ENCODE results near the gene GNPTG.

The GNPTG gene

DNA sequence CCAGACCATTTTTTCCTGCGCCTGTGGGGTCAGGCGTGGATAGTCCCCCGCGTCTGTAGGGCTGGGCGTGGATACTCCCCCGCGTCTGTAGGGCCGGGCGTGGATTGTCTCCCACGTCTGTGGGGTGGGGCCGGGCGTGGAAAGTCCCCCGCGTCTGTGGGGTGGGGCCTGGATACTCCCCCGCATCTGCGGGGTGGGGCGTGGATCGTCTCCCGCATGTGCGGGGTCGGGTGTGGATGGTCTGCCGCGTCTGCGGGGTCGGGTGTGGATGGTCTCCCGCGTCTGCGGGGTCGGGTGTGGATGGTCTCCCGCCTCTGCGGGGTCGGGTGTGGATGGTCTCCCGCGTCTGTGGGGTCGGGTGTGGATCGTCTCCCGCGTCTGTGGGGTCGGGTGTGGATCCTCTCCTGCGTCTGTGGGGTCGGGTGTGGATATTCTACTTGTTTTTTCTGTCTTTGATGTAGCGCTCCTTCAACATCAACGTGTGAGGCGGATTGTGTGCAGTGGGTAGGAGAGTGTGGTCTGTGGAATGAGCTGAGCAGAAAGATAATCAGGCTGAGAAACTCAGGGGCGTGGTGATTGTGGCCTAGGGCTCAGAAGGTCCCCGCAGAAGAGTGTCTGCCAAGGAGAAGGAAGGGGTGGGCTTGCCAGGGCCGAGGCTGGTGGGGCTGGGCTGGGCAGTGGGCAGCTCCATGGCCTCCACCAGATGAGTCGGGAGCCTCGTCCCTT, 3.2 kb downstream of the GNPTG start:
- Mint-ChIP-seq H3K27ac (peak overlapping the region; percentile 70), H3K27me3 (no peaks in the 10 kb centered on the region), H3K36me3 (peaks cover 3% of the 10 kb centered on the region), H3K4me3 (no peak overlapping the region), H3K9me3 (no peaks in the 10 kb centered on the region), H3K4me1 (peaks cover 30% of the 10 kb centered on the region)
- DNase-seq (ENCODE audit: low spot score in 2 of 2): no peak
- no peak for ATAC-seq (ENCODE audit: low read depth)

DNA sequence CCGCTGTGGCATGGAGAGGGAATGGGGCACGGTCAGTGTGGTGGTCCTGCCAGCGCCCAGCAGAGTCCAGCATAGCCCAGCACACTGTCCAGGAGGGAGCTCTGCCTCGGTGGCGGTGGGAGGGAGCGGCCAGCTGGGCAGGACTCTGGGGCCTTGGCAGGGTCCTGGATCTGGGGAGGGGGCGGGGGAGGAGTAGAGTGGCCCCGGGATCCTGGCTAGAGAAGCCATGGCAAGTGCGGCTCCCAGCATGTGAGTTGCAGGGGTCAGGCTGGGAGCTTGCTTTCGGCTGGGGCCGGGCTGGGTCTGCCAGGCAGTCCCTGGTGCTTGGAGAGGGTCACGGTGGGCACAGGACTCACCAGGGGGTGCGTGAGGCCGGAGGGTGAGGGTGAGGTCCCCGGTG, 3.9 kb downstream of the GNPTG start:
- Mint-ChIP-seq H3K27me3 (no peaks in the 10 kb centered on the region), H3K4me1 (peaks cover 25% of the 10 kb centered on the region), H3K36me3 (peaks cover 4% of the 10 kb centered on the region), H3K4me3 (no peak overlapping the region), H3K9me3 (no peaks in the 10 kb centered on the region), H3K27ac (peak overlapping the region; percentile 70)
- ATAC-seq (ENCODE audit: low read depth) (no peak), DNase-seq (ENCODE audit: low spot score in 2 of 2) (no peak)

DNA sequence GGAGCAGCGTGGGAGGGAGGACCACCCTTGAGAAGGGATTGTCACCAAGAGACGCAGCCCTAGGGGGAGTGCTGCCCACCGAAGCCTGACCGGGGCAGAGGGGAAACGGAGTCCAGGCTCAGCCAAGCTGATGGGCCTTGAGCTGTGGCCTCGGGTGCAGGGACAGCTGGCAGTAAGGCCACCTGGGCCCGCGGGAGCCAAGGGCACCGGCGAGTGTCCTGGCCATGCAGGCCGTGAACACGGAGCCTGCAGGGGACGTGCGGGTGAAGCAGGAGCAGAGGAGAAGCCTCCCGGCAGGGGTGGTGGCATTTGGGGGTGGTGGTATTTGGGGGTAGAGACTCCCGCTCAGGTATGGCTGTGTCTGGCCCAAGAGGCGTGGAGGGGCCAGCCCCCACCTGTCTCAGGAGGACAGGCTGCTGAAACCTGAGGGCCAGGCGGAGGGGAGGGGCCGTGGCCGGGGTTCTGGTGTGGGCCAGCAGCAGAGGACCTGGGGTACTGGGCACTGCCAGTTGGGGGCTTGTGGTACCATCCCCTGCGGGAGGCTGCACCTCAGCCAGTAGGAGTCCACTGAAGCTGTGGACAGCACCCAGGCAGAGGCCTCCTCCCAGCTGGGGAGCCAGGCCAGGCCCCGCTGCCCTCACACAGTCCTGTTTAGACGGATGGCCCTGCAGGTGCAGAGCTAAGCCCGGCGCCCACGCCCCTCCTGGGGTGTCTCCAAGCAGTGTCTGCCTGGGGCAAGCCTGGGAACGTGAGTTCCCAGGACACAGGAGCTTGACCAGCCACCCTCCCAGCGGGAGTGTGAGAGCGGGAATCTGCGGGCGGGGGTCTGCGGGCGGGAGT, 4.5 kb downstream of the GNPTG start:
- ATAC-seq (ENCODE audit: low read depth): no peak
- peaks cover 22% of the 10 kb centered on the region for H3K4me1 Mint-ChIP-seq

DNA sequence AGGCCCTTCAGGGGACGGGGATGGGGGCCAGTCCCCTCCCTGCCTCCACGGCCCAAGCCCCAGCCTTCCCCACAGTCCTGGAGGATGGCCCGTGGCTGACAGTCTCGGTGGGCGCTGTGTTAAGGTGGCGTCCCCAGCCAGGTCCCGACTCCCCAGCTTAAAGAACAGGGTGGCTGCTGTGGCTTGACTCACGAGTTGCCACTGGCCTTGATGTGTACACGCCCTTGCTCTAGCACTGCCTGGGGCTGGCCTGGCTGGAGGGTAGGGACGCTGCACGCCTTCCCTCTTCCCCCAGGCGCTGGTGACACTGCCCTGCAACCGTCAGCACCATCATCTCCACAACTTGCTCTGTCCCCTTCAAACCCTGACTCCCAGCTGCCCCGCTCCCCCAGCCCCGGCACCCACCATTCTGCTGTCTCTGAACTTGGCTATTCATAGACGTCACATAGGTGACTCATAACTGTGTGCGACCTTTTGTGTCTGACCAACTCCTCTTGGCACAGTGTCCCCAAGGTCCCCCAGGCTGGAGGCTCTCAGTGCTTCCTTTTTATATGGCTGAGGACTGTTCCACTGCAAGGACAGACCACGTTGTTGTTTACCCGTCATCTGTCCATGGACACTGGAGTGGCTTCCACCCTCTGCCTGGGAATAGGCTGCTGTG, 6.3 kb downstream of the GNPTG start:
- peaks cover 4% of the 10 kb centered on the region for H3K36me3 Mint-ChIP-seq
- no peak overlapping the region for H3K4me3 Mint-ChIP-seq
- ATAC-seq (ENCODE audit: low read depth) (no peak), DNase-seq (ENCODE audit: low spot score in 2 of 2) (no peak)
- peaks cover 20% of the 10 kb centered on the region for H3K4me1 Mint-ChIP-seq
- H3K9me3 Mint-ChIP-seq: no peaks in the 10 kb centered on the region
- no peaks in the 10 kb centered on the region for H3K27me3 Mint-ChIP-seq
- H3K27ac Mint-ChIP-seq: no peak overlapping the region

More for the DNA sequence above, 4.5 kb downstream of the GNPTG start:
- Mint-ChIP-seq H3K9me3 (no peaks in the 10 kb centered on the region), H3K27ac (peak overlapping the region; percentile 78), H3K27me3 (no peaks in the 10 kb centered on the region), H3K36me3 (peaks cover 4% of the 10 kb centered on the region), H3K4me3 (no peak overlapping the region)
- no peak for DNase-seq (ENCODE audit: low spot score in 2 of 2)

DNA sequence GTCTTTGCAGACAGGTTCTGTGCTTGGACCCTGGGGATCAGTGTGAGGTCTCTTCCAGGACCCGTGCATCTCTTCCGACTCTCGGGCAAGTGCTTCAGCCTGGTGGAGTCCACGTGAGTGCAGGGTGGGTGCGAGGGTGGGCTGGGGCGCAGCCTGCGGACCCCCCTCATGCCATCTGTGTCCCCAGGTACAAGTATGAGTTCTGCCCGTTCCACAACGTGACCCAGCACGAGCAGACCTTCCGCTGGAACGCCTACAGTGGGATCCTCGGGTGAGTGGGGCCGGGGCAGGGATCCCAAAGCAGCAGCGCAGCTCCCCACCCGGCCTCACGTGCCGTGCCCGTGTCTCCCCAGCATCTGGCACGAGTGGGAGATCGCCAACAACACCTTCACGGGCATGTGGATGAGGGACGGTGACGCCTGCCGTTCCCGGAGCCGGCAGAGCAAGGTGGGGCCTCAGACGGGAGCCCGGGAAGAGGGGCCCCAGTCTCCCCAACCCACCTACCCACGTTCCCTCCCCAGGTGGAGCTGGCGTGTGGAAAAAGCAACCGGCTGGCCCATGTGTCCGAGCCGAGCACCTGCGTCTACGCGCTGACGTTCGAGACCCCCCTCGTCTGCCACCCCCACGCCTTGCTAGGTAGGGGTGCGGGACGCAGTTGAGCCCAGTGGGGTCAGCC, 10.1 kb downstream of the GNPTG start:
- no peak overlapping the region for H3K4me3 Mint-ChIP-seq
- H3K36me3 Mint-ChIP-seq: peaks cover 8% of the 10 kb centered on the region

DNA sequence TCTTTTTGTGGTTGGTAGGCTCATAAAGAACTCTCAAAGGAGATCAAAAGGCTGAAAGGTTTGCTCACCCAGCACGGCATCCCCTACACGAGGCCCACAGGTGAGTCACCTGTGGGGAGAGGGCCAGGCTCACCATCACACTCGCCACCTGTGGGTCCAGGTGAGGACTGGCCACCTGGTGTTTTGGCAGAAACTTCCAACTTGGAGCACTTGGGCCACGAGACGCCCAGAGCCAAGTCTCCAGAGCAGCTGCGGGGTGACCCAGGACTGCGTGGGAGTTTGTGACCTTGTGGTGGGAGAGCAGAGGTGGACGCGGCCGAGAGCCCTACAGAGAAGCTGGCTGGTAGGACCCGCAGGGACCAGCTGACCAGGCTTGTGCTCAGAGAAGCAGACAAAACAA, 11.1 kb downstream of the GNPTG start:
- H3K27ac Mint-ChIP-seq: no peak overlapping the region
- H3K36me3 Mint-ChIP-seq: peaks cover 8% of the 10 kb centered on the region
- no peaks in the 10 kb centered on the region for H3K27me3 Mint-ChIP-seq
- no peak overlapping the region for H3K4me3 Mint-ChIP-seq
- no peak for DNase-seq (ENCODE audit: low spot score in 2 of 2)
- H3K4me1 Mint-ChIP-seq: peaks cover 7% of the 10 kb centered on the region
- ATAC-seq (ENCODE audit: low read depth): no peak
- no peaks in the 10 kb centered on the region for H3K9me3 Mint-ChIP-seq

More for the DNA sequence above, 10.1 kb downstream of the GNPTG start:
- ATAC-seq (ENCODE audit: low read depth): no peak
- DNase-seq (ENCODE audit: low spot score in 2 of 2): no peak
- Mint-ChIP-seq H3K4me1 (peaks cover 7% of the 10 kb centered on the region), H3K9me3 (no peaks in the 10 kb centered on the region), H3K27me3 (no peaks in the 10 kb centered on the region), H3K27ac (no peak overlapping the region)

DNA sequence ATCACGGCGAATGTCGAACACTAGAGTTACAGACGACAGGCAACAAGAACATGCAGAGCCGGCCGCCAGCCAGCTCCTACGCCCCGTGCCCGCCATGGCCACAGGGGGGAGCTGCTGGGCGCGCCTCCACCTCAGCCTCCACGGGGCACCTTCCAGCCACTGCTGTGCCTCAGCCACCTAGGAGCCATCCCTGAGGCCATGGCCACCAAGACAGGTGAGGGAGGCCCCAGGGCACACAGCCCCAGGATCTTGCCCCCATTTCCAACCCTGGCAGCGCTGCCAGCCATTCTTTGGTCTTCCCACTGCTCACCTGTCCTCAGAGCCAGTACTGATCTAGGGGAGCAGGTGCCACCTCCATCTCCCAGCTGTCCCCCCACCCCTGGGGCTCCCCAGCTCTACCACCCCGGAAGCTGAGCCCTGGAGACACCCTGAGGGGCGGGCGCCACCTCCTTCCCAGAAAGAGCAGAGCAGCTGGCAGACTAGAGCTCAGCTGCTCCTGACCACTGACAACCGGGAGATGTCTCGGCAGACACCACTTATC, 11.8 kb downstream of the GNPTG start:
- ATAC-seq (ENCODE audit: low read depth) (peak; percentile 99), DNase-seq (ENCODE audit: low spot score in 2 of 2) (peak; percentile 78 to 82)
- Mint-ChIP-seq H3K4me1 (peaks cover 4% of the 10 kb centered on the region), H3K27ac (no peak overlapping the region), H3K27me3 (no peaks in the 10 kb centered on the region), H3K4me3 (no peak overlapping the region), H3K9me3 (no peaks in the 10 kb centered on the region), H3K36me3 (peaks cover 7% of the 10 kb centered on the region)

DNA sequence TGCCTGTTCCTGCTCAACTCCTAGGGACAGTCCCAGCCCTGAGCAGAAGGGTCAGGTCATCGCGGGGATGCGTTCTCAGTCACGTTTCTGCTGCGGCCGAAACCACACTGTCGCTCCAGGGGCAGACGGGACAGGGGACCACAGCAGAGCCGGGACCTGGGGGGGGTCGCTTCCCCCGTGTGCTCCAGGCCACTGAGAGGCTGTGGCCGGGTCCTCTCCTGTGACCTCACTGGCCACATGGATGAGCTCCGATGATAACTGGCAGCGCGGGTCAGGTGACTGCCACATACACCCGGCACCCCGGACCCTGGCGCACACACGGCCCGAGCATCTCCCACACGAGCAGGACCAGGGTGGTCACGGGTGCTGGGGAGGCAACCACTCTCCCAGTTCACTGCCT, 12.8 kb downstream of the GNPTG start:
- H3K36me3 Mint-ChIP-seq: peaks cover 7% of the 10 kb centered on the region

DNA sequence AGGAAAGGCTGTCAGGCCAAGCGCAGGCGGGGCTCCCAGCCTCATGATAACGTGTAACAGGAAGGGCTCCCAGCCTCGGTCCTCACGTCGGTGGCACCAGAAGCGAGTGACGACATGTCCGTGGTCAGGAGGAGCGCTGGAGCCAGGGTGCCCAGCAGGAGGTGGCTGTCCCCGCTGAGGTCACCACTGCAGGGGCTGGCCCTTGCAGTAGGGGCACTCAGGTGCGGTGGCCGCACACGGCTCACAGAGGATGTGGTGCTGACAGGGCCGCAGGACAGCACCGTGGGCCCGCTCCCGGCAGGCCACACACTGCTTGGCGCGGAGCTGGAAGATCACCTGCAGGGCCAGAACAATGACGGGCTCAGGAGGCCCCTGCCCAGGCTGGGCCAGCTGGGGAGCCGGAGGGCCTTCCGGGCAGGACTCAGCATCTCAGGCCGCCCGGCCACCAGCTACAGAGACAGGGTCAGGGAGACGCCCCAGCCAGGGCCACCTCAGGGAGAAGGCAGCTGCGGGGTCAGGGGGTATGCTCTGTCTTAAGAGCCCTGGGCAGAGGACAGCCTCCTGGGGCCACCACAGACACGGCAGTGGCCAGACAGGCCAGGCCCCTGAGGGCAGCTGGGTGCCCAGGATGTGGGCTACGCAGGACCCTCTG, 14.5 kb downstream of the GNPTG start:
- DNase-seq (ENCODE audit: low spot score in 2 of 2) (no peak), ATAC-seq (ENCODE audit: low read depth) (no peak)
- Mint-ChIP-seq H3K9me3 (no peaks in the 10 kb centered on the region), H3K27ac (no peak overlapping the region), H3K4me1 (peaks cover 4% of the 10 kb centered on the region), H3K36me3 (peaks cover 5% of the 10 kb centered on the region), H3K27me3 (no peaks in the 10 kb centered on the region), H3K4me3 (no peak overlapping the region)

More for the DNA sequence above, 12.8 kb downstream of the GNPTG start:
- no peaks in the 10 kb centered on the region for H3K9me3 Mint-ChIP-seq
- ATAC-seq (ENCODE audit: low read depth) (no peak), DNase-seq (ENCODE audit: low spot score in 2 of 2) (no peak)
- H3K4me3 Mint-ChIP-seq: no peak overlapping the region
- H3K27me3 Mint-ChIP-seq: no peaks in the 10 kb centered on the region
- peaks cover 4% of the 10 kb centered on the region for H3K4me1 Mint-ChIP-seq
- H3K27ac Mint-ChIP-seq: no peak overlapping the region

DNA sequence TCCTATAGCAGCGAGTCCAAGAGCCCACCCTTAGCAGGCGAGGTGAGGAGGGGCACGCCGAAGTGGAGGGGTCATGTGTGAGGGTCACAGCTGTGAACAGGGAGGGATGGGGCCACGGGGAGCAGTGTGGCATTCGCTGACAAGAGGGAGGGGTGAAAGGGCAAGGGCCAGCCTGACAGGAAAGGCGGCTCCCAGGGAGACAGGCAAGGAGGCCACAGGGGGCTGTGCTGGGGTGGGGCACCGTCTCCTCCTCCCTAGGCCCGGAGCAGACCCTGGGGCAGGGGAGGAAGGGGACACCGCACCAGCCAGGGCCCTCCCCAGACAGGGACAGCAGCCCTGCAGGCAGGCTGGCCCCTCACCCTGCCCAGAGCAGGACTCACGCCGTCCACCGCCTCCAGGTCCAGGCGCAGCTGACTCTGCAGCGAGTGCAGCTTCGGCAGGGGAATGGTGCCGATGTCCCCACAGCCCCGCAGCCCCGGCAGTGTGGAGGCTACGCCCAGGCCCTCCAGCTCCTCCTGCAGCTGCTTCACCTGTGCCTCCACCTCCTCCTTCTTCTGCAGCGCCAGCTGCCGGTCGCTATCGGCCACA, 15.1 kb downstream of the GNPTG start:
- Mint-ChIP-seq H3K27ac (no peak overlapping the region), H3K27me3 (no peaks in the 10 kb centered on the region), H3K9me3 (no peaks in the 10 kb centered on the region), H3K36me3 (peaks cover 5% of the 10 kb centered on the region), H3K4me1 (peaks cover 4% of the 10 kb centered on the region), H3K4me3 (no peak overlapping the region)
- DNase-seq (ENCODE audit: low spot score in 2 of 2) (no peak), ATAC-seq (ENCODE audit: low read depth) (no peak)

DNA sequence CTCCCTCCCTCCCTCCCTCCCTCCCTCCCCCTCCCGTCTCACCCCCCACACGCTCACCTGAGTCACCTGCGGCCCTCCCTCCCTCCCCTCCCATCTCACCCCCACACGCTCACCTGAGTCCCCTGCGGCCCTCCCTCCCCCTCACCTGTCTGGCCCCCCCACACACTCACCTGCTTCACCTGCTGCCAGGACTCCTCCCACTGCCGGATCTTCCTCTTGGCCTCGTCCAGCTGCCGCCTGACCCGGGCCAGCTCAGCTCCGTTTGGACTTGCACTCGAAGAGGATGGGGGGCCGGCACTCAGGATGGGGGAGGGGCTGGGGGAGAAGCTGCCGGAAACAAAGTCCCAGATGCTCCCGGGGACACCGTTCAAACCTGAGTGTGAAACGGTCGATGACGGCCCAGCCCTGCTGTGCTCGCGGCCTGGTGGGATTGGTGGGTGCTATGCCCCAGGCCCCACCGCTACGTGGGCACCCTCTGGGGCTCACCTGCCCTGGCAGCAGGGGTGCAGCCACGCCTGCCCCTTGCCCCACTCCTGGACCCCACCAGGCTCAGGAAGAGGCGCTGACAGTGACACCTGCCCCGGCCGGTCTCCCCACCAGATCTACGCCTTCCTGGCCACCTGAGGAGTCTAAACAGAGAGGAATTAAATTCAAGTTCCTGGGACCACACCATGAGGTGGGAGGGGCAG, 15.9 kb downstream of the GNPTG start:
- Mint-ChIP-seq H3K4me3 (no peak overlapping the region), H3K27me3 (no peaks in the 10 kb centered on the region), H3K4me1 (peaks cover 4% of the 10 kb centered on the region), H3K27ac (no peak overlapping the region), H3K36me3 (peaks cover 5% of the 10 kb centered on the region), H3K9me3 (no peaks in the 10 kb centered on the region)
- ATAC-seq (ENCODE audit: low read depth): no peak
- no peak for DNase-seq (ENCODE audit: low spot score in 2 of 2)

DNA sequence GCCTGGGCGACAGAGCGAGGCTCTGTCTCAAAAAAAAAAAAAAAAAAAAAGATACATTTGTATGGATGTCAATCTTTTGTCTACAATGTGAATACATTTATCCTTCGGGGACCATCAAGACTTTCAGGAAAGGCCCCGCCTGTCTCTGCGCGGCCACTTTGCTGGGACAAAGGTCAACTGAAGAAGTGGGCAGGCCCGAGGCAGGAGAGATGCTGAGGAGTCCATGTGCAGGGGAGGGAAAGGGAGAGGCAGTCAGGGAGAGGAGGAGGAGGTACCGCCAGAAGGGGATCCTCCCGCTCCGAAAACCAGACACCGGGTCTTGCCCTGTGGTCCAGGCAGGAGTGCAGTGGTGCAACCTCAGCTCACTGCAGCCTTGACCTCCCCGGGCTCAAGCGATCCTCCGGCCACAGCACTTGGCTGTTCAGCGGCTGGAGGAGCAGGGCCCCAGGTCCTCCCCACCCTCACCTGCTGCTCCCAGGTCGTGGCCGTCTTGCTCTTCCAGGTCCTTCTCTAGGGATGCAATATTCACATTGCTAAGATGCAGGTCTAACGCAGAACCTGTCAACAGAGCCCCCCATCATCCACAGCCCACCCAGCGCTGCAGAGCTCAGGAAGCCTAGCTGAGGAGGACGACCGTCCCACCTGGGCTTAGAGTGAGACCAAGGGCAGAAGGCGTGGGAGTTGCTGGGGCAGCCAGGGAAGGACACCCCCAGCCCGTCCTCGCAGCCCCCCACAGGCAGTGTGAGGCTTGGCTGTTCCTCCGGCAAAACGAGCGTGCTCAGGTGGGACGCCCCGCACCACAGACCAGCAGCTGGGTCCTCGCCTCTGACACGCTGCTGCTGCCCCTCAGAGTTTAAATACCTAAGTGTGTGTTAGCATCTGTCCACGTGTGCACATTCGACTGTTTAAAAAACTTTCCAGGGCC, 19.6 kb downstream of the GNPTG start:
- ATAC-seq (ENCODE audit: low read depth) (no peak), DNase-seq (ENCODE audit: low spot score in 2 of 2) (no peak)
- Mint-ChIP-seq H3K36me3 (peaks cover 3% of the 10 kb centered on the region), H3K9me3 (no peaks in the 10 kb centered on the region), H3K4me3 (no peak overlapping the region), H3K27ac (no peak overlapping the region), H3K4me1 (peaks cover under 1% of the 10 kb centered on the region), H3K27me3 (no peaks in the 10 kb centered on the region)

Measured in memory B cell (primary cell).